Non-pigmented ciliary epithelial cell (primary cell): Measurements from ENCODE around the gene ZMPSTE24.

Experiments used
- DNase-seq: peaks from one replicate; pipeline ENCODE4 v3.0.0-alpha.2; 2010; ENCODE audit warnings: low read depth

The ZMPSTE24 gene

GRCh38 chr1:40303790-40304189, 45.8 kb downstream of the ZMPSTE24 start:
- no peak for DNase-seq

DNA sequence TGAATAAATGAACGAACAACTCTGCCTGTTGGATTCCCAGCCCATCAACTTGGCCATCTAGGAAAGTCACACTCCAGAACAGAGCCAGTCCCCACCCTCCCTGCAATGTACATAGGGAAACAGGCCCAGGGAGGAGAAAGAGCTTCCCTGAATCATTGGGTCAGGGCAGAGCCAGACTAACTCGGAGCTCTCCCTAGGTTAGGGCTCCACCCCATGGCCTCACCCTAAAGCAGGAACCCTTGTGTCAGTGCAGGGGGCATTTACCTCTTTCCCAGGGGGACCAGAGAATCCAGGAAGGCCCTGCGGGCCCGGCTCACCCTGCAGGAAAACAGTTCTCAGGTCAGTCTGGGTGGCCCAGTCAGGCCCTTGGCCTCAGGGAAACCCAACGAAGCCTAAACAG, 47.4 kb downstream of the ZMPSTE24 start:
- no peak for DNase-seq

DNA sequence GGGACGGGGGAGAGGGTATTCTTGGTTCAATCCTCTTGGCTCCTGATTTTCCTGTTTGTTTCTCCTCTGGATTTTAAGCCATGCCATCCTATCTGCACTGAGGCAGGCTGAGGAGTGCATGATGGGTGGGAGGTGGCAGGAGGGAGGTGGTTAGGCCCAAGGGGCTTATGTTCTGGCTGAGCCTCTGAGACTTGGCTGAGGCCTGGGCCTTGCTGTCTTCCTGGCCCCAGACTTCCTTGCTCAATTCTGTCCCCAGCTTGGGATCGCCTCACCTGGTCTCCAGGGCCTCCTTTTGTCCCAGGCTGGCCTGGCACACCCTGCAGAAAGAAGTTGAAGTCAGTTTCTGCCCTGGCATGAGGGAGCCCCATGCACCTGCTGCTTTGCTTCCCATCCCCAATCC, 47.8 kb downstream of the ZMPSTE24 start:
- no peak for DNase-seq

- no peak for DNase-seq
These were observed 48.3 kb downstream of the ZMPSTE24 start for GRCh38 chr1:40306296-40306695.

- DNase-seq: no peak
These were observed 49.1 kb downstream of the ZMPSTE24 start for GRCh38 chr1:40307186-40307585.

GRCh38 chr1:40308036-40308727, 50.1 kb downstream of the ZMPSTE24 start:
- no peak for DNase-seq

- no peak for DNase-seq
These were observed 51.5 kb downstream of the ZMPSTE24 start for GRCh38 chr1:40309374-40310128.

GRCh38 chr1:40310129-40310461, 52.1 kb downstream of the ZMPSTE24 start:
- no peak for DNase-seq

DNA sequence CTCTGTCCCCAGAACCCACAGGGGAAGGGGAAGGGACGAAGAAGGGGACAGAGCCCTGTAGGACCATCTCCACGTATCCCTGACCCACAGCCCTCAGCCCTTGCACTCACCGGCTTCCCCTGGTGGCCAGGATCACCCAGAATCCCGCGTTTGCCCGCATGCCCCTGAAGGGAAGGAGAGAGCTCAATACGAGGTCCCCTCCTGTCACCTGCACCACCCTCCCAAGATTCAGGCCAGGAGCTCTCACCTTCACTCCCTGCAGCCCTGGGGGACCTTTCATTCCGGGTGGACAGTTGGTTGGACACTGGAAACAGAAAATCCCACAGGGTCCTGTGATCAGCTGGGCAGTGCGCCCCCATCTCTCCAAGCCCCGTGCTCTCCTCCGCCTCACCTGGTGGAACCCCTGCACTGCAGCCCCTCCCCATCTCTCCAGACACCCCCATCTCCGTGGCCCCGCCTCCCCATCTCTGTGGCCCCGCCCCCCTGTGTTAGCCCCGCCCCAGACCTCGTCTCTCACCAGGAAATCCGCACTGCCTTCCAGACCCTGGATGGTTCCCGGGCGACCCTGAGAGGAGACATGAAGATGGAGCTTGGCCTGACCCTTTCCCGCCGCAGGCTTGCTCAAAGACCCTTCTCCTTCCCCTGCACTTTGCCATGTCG, 53.1 kb downstream of the ZMPSTE24 start:
- no peak for DNase-seq

- no peak for DNase-seq
These were observed 53.7 kb downstream of the ZMPSTE24 start for GRCh38 chr1:40311692-40312091.

DNA sequence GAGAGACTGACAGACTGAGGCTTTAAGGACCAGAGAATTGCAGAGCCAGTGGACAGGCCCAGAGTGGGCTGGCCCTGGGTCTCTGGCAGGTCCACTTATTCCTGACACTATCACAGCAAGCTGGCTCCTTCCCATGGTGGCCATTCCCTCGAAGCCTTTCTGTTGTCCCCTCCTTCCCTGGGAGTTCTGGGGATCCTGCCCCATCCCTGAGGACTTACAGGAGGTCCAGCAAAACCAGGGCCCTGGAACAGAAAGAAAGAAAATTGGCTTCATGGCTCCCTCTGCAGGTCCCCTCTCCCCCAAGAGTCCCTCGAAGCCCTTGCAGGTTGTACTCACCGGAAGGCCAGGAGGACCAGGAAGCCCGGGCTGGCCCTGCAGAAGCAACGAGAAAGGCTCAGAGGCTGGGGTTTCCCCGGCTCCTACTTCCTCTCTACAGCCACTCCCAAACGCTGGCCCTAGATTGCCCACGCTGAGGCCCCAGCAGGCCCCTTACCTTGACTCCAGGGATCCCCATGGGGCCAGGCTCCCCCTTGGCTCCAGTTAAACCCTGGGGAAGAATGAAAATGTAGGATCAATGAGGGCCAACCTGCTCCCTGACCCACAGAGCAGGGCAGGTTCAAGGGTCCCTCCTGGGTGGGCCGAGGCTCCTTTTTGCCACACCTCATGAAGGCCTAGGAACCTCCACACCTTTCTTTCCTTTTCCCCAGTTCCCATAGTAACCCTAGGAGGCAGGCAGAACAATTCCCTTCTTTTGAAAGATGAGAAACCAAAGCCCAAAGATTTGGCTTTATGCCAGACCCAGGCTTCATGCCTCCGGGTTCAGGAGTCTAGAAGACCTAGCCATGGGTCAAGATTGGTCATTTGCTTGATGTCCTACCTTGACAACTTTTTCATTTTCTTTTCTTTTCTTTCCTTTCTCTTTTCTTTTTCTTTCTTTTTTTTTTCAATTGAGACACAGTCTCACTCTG, 54.5 kb downstream of the ZMPSTE24 start:
- no peak for DNase-seq

DNA sequence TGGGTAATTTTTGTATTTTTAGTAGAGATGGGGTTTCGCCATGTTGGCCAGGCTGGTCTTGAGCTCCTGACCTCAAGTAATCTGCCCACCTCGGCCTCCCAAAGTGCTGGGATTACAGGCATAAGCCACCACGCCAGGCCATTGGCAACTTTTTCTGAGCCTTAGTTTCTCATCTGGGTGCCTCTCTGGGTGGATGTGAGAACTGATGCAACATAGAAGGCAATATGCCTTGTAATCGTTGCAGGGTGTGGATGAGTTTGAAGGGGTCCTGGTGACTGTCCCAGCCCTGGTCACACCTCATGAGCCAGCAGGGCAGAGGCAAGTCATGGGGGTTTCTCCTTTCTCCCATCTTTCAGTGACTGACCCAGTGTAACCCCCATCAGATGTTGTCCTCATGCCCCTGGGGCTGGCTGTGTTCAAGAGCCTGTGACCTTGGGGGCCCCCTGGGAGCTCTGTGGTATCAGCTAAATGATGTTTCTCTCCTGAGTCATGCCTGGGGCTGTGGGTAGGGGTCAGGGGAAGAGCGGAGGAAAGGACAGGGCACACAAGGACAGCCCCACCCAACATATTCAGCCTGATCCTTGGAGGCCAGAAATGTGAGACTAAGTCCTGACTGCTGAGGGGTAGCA, 55.4 kb downstream of the ZMPSTE24 start:
- DNase-seq: no peak

DNA sequence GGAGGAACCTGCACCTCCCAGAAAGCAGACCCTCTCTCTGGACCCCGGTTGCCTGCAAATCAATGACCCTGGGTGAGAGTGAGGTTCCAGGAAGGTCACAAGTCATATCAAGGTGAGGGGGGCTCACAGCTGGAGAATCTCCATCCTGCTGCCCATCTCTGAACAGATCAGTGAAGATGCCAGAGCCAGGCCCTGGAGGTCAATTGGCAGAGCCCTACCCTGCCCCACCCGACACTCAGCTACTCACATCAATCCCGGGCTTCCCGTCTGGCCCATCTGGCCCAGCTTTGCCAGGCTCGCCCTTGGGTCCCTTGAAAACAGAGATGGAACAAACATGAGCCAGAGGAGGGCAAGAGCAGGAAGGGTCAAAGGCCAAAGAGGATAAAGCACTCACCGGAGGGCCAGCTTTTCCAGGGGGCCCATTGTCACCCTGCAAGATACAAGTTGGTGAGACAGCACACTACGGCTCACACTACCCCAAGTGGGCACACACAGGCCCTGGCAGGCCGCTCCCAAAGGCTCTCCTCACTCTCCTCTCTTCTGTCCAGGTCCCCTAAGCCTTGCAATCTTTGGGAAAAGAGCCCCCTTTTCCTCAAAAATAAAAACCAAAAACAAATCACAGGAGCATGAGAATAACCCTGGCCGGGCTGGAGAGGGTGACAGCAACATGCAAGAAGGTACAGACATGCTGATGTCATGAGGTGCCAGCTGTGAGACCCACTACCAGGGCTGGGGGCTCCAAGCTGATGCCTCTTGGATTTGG, 56.1 kb downstream of the ZMPSTE24 start:
- DNase-seq: no peak

DNA sequence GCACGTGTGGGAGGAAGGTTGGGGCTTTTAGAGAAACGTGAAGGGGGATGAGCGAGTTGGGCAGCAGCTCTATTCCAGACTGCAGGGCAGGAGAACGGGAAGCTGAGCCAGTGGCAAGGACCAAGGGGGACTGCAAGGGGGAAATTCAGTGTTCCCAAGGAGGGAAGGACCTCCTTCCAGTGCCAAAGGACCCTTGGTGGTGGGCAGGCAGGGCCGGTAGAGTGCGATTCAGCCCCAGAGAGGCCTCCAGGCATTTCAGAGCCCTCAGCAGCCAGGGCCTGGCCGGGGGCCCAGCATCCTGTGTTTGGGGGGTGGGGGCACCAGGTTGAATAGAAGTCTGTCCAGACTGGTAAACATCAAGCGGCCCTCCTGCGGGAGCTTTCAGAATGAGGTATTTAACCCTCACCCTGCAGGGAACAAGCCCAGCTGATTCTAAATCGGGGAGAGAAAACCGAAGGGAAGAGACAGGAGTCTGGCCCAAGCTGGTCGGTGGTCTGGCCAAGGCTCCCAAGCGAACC, 56.7 kb downstream of the ZMPSTE24 start:
- no peak for DNase-seq

DNA sequence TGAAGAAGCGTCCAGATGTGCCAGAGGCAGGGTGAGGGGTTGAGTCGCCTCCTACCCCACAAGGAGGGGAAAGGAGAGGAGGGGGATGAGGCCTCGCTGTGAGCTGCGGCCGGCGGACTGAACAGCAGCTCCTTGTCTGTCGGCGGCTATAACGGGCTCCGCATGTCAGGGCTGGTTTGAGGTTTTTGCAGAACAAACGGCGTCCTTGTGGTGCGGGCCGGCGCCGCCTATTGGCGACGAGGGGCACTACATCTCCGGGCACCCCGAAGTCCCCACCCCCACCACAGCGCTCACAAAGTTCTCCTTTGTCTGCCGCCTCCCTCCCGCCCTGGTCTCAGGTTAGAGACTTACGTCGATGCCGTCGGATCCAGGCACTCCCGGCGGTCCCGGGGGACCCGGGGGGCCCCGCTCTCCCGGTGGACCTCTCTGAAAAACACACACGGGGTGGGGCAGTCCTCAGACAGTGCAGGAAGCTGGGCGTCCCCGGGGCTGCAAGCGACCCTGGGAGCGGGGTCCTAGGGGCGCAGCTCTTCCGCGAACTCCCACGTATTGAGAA, 57.3 kb downstream of the ZMPSTE24 start:
- DNase-seq: peak; percentile 54

GRCh38 chr1:40315795-40316594, 58.0 kb downstream of the ZMPSTE24 start:
- no peak for DNase-seq

DNA sequence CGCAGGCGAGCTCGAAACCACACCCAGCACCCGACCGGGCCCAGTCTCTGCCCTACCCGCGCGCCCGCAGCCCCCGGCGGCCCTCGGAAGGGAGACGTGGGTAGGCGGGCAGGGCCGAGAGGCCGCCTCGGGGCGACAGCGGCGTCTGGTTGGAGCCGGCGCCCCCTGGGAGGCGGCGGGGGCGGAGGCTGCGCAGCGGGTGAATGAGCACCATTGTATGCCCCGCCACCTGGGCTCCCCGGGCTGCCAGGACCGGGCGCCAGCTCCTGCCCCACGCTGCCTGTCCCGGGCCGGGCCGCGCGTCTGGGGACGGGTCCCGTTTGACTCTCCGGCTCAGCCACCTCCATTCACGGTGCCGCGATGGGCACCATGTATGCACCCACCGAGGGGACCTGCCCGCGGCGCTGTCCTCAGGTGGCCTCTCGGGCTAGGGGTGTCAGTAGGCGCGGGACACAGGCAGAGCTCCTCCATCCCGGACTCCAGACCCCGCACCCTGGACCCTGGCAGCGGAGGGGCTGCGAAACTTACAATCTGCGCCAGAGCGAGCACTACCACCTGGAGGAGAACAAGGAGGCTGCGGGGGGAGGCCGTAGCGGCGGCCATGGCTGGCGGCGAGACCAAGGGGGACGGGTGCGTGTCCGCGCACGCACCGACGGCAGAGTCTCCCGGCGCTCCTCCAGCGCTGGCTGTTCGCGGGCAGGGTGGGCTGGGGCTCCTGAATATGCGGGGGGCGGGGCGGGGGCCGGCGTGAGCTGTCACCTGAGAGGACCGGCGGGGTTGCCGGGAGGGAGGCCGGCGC, 58.8 kb downstream of the ZMPSTE24 start, which contains the start of gene COL9A2:
COL9A2 (minus strand) TSS at position 692 of the 799 bp plus-strand sequence; CDS start at position 603, 89 bp downstream.
- no peak for DNase-seq

DNA sequence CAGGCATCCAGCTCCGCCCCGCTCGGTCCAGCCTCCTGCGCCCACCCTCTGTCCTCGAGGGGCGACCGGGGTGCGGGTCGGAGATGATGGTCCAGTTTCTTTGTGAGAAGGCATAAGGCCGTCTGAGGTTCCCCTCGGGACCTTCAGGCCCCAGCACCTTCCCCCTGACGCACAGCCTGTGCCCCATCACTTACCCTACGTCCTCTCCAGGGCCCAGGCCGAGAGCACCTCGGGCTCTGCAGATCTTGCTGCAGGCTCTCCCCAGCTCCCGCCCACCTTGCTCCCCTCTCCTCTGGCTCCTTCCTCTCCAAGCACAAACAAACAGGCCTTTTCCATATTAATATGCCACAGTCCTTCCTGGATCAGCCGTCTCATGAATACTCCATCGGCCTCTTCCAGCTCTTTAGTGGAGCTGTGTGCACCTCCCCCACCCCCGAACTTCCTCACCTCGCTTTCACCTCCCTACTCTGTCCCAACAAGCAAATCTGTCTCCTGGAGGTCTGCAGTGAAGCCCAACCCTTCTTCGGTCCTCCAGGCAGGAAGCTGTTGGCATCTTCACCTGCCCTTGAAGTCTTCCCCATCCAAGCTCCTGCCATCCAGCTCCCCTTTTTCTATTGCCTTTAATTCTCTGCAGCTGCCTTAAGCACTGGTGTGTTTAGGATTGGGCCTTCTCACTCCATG, 59.5 kb downstream of the ZMPSTE24 start:
- no peak for DNase-seq
